Stimulated activated CD8-positive, alpha-beta memory T cell treated with anti-CD3 and anti-CD28 coated beads, Interleukin-15, amount 100 ng/mL, for 4 hours (primary cell): ENCODE measurements around the gene PRKCSH.
A peak's percentile ranks its signal among the peaks of the same experiment; 100 is the strongest.

Experiments
- DNase-seq, 2 donors: peaks; one replicate each; pipeline ENCODE4 v3.0.0-alpha.2; 2020; ENCODE audit warnings: low read depth in 2 of 2

The PRKCSH gene

DNA sequence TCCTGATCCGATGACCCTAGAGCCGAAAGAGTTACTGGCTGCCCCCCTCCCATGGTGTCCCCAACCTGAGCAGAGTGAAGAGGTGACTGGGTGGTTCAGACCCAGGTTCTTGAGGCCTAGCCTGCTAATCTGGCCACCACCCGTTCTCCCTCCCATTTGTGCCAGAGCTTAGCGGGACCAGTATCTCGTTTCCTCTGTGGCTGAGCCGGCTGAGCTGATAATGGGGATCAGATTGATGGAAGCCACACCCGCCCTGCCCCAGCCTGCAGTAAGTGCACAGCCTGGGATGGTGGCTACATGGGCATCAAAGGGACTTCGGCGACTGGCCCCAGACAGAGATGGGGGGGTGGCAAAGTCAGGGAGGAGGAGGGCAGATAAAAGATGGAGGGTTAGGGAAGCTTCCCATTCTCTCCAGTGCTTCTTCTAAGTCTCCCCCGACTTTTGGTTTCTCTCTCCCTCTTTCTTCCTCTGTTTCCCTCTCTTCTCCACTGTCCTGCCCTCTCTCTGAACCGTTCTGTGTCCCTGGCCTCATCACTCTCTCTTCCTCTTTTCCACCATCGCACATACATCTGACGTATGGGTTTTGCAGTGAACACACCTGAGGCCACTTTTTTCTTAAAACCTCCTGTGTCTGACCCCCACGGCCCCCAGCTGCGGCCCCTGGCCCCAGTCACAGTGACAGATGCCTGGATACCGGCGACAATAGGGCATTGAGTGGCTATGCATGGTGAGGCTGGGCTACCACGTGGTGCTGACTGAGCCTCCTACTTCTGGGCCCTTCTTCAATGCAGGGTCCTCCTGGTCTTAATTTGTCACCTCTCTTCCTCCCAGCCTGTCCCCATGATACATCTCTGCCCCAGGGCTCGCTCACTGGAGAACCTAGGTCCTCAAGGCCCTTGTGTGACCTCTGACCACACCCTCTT is 43.0 kb downstream of the PRKCSH start:
- DNase-seq = no peak

DNA sequence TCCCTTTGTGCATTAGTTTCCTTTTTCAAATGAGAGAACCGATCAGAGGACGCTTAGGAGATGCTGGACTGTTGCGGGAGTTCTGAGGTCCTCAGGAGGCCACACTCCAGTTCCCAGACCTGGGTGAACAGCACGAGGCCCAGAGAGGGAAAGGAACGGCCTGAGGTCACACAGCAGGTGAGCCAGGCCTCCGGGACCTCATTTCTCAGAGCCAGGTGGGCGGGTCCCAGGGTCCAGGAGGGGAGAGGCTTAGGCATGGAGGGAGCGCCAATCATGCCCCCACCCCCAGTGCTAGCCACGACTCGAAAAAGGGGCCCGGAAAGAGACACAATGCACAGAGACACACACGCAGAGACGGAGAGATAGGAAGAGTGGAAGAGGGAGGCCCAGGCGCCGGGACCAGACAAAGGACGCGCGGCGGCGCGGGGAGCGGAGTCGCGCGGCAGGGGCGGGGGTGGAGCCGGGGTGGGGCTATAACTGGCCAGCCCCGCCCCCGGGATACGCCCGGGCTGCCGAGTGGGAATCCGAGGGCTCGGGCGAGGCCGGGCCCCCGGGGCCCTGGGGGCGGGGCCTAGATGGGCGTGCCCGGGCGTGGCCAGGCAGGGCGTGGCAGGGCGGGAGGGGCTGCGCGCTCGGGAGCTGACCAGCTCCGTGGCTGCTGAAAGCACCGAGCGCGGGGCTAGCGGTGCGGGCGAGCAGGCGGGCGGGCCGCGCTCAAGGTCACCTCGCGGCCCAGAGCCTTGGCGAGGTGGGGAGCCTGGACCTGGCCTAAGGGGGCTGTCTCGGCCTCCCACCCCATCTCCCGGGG is 43.9 kb downstream of the PRKCSH start:
- DNase-seq = no peak

- DNase-seq = no peak
Measured at GRCh38 chr19:11479898-11480714, 44.7 kb downstream of the PRKCSH start.

GRCh38 chr19:11480715-11481533 is 45.5 kb downstream of the PRKCSH start, which contains the start of gene ELAVL3:
TSS of gene ELAVL3 (minus strand) at chr19:11481046. CDS start at chr19:11480608, 438 bp downstream.
- no peak for DNase-seq

DNA sequence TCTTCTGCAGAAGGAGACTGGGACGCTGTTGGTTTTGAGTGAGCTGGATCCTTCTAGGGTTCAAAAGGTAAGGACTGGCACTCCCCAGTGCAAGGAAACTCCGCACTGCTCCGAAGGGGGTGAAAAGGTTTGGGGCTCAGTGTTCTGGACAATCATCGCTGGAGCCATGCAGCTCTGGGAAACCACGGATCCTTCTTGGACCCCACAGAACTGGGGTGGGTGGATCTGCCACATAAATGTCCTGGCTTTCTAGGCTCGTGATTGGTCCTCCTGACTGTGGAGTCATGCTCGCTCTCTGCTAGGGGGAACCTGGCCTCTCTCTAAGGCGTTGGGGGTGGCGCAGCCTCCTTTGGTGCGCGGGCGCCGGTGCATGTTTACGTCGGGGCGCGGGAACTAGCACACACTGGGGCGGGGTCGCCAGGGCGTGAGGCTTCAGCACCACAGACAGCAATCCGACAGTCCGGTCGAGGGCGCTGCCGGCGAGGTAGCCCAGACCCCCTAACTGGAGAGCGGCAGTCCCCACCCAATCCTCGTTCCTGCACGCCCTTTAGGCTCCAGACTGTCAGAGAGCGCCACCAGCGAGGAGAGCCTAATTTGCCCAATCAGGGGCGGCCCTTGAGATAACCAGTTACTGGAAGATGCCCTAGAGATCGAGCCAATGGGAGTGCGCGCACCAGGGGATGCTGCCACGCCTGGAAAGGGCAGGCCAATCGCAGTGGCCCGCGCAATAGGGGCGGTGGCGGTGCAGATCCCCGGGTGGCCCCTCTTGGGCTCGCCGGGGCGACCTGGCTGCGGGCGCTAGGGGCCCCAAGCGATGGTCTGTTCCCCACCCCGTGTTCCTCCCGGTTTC is 46.3 kb downstream of the PRKCSH start:
- peak; percentile 31 to 49 for DNase-seq

GRCh38 chr19:11482384-11483050 is 47.1 kb downstream of the PRKCSH start:
- DNase-seq = peak; percentile 62 to 69

DNA sequence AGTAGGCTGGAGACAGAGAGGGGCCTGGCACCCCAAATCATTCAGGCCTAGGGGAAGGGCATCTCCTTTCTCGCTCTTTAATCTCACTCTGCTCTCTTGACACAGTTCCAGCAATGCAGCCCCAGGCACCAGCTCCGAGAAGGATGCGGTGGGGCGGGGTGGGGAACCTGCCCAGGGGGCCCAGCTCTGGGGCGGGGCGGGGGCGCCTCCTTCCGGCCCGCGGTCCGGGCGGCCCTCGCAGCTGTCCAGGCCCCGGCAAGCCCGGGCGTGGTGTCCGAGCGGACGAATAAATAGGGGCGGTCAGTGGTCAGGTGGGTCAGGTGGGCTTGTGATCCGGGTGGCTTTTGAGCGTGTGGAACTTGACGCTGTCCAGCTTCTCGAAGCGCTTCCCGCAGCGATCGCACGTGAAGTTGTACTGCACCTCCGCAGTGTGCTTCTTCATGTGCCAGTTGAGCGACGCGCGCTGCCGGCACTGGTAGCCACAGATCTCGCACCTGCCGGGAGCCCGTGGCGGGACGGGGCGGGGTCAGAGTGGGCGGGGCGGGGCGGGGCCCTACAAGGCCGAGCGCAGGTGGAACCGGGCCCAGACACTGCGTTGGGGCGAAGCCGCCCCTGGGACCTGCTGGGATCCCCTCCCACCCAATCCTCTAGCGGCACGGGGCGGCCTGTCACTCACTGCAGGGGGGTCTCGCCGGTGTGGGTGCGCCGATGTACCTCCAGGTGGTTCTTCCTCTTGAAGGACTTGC is 48.1 kb downstream of the PRKCSH start:
- no peak for DNase-seq

DNA sequence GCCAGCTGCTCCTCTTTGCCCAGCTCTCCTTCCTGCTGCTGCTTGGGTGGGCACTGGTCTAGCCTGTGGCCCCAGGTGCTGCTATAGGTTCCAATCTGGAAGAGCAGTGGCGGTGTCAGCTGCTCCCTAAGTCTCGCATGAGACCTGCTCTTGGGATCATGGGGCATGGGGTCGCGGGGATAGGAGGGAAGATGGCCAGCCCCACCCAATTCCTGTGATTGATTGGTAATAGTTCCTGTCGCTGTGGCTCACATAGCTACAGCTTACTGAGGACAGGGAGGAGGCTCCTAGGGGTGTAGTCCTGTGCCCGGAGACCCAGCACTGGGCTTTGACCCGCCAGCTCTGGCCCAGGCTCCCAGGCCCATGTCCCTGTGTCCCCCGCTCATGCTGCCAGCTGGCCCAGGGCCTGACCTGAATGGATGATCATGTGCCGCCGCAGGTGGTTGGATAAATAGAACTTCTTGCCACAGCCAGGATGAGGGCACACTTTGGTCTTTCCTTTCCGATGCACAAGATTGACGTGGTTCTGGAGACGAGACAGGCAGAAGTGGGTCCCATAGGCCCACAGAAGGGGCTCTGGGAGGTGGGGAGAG is 49.9 kb downstream of the PRKCSH start:
- no peak for DNase-seq

- no peak for DNase-seq
Measured at GRCh38 chr19:11486661-11487503, 51.4 kb downstream of the PRKCSH start.

GRCh38 chr19:11489378-11489777 is 53.9 kb downstream of the PRKCSH start:
- no peak for DNase-seq

DNA sequence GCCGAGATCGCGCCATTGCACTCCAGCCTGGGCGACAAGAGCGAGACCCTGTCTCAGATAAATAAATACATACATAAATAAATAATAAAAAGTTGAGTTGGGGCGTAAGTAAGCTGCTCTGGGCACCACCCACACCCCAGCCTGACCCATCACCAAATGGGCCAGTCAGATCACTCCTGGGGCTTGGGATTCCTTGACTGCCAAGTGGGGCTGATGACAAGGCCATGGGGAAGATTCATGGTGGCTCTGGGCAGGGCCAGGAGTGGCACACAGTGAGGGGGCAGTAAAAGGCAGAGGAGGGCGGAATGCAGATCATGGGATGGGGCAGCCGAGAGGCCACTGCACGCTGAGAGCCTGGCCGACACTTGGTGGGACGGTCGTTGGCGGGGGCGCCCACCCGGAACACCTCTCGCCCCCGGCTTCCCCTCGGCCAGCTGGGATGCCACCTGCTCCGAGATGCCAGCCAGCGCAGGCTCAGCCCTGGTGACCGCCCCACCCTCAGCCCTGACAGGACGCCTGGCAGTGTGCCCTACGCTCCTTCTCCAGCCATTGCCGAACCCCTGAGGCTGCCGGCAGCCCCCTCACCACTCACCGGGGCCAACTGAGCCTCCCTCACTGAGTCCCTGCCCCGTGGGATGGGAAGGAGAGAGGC is 59.3 kb downstream of the PRKCSH start:
- DNase-seq = no peak

GRCh38 chr19:11495481-11495880 is 60.0 kb downstream of the PRKCSH start:
- no peak for DNase-seq

DNA sequence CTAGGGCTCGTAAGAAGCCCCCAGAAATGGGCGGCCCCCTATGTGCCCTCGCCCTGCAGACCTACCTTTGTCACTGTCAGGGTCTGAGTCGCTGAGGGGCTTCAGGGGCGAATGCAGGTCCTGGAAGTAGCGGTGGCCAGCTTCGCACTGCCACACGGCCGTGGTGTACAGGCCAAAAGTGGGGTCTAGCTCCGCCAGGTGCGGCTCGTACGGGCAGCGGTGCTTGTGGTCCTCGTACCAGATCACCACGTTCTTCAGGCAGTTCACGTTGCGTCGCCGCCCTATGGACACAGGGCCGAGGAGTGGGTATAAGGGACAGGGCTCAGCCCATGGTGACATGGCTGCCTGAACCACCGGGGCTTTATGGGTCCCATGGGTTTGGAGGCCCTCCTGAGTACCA is 60.5 kb downstream of the PRKCSH start:
- DNase-seq = no peak

- DNase-seq = peak in 1 of 2 donors; percentile 31
Measured at GRCh38 chr19:11496391-11497163, 61.1 kb downstream of the PRKCSH start.

GRCh38 chr19:11499220-11499726 is 63.8 kb downstream of the PRKCSH start:
- no peak for DNase-seq

DNA sequence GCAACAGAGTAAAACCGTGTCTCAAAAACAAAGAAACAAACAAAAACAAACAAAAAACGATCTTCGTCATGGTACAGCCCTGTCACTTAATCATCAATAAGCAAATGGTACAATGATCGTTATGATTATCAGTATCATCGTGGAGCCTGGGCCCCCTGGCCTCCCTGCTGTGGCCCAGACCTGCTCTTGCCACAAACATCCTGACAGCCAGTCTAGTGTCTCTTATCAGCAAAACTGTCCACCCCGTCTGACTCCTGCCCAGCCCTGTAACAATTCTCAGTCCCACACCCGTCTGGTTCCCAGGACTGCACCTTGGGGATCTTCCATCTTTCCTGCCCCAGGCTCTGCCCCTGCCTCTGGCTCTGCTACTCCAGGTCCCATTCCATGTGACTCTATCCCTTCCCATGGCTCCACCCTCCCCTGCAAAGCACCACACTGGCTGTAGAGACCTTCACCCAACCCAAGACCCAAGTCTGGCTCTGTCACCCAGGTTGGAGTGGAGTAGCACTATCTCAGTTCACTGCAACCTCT is 64.5 kb downstream of the PRKCSH start:
- DNase-seq = no peak
